PFSK-1 (cell line): ENCODE measurements around the gene SSU72.

Experiments used
- FOXP2 ChIP-seq: optimal IDR thresholded peaks from 2 replicates; pipeline ENCODE3; 2011; ENCODE audit warnings: borderline replicate concordance, control low read depth, inconsistent platforms; ENCODE audit not compliant: insufficient read depth; ENCODE audit errors: extremely low read length, extremely low read depth
- POLR2AphosphoS5 ChIP-seq: IDR thresholded peaks from 2 replicates; pipeline ENCODE4 v1.6.1; 2012; ENCODE audit warnings: low read depth, mild to moderate bottlenecking, control low read depth, low read length, moderate library complexity
- SIN3A ChIP-seq: IDR thresholded peaks from 2 replicates; pipeline ENCODE4 v1.6.1; 2012; ENCODE audit warnings: mild to moderate bottlenecking, low read length, moderate library complexity, borderline replicate concordance; ENCODE audit not compliant: insufficient read depth
- TAF1 ChIP-seq: IDR thresholded peaks from 2 replicates; pipeline ENCODE4 v1.6.1; 2012; ENCODE audit warnings: low read length, control low read depth, borderline replicate concordance; ENCODE audit not compliant: insufficient read depth
- TF ChIP-seq, protein P1 (sequence below), 2 experiments: IDR thresholded peaks; 2 replicates each; pipeline versions ENCODE4 v1.6.1 to v1.8.0; 2011 to 2012; ENCODE audit warnings: low read depth in 2 of 2, low read length in 2 of 2, control low read depth in 1 of 2, inconsistent platforms in 1 of 2, mild to moderate bottlenecking in 1 of 2, moderate library complexity in 1 of 2; ENCODE audit not compliant: insufficient read depth in 1 of 2

SSU72 gene

DNA sequence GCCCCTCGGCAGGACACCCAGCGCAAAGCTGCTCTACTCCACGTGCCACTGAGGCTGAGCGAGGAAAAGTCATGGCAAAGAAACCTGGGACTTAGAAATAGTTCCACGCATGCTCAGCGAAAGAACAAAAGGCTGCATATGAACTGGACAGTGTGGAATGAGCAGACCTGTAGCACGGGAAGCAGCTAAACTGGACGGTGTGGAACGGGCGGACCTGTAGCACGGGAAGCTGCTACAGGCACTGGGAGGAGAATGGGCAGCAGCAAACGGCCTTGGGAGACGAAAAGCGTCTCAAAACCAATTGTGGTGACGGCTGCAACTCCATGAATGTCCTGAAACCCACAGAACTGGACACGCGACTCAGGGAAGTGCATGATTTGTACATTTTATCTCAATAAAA lies 15.6 kb downstream of the SSU72 start:
- TF ChIP-seq TAF1 (no peak), FOXP2 (no peak), POLR2AphosphoS5 (no peak; the same call in 1 of the 2 replicates), SIN3A (no peak)
- TF ChIP-seq, protein P1, sequence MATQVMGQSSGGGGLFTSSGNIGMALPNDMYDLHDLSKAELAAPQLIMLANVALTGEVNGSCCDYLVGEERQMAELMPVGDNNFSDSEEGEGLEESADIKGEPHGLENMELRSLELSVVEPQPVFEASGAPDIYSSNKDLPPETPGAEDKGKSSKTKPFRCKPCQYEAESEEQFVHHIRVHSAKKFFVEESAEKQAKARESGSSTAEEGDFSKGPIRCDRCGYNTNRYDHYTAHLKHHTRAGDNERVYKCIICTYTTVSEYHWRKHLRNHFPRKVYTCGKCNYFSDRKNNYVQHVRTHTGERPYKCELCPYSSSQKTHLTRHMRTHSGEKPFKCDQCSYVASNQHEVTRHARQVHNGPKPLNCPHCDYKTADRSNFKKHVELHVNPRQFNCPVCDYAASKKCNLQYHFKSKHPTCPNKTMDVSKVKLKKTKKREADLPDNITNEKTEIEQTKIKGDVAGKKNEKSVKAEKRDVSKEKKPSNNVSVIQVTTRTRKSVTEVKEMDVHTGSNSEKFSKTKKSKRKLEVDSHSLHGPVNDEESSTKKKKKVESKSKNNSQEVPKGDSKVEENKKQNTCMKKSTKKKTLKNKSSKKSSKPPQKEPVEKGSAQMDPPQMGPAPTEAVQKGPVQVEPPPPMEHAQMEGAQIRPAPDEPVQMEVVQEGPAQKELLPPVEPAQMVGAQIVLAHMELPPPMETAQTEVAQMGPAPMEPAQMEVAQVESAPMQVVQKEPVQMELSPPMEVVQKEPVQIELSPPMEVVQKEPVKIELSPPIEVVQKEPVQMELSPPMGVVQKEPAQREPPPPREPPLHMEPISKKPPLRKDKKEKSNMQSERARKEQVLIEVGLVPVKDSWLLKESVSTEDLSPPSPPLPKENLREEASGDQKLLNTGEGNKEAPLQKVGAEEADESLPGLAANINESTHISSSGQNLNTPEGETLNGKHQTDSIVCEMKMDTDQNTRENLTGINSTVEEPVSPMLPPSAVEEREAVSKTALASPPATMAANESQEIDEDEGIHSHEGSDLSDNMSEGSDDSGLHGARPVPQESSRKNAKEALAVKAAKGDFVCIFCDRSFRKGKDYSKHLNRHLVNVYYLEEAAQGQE (IDR thresholded peaks at IDR 0.05; ENCODE audit: insufficient read depth in 1 of 2, low read depth in 2 of 2, low read length in 2 of 2) = no peak

DNA sequence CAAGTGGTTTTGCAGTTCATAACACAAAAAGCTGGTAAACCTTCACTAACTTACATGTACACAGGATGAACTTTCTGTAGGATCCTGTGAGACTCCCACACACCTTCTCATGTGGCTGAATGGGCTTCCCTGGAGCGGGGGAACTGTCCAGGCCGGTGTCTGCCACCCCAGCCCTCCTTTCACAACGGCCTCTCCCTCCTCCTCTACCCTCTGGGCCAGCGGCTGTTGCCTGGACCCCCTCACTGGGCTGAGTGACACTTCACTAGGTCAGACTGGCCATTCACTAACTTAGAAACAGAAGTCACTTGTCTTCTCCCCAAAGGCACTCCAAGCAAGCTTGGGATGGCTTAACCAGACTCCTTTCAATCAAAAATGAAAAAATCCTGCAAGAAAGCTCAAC lies 16.1 kb downstream of the SSU72 start:
- no peak; the same call in 1 of the 2 replicates for TF ChIP-seq POLR2AphosphoS5
- no peak for TF ChIP-seq TAF1
- no peak for TF ChIP-seq FOXP2
- no peak for TF ChIP-seq SIN3A
- TF ChIP-seq, protein P1 (IDR thresholded peaks at IDR 0.05; ENCODE audit: insufficient read depth in 1 of 2, low read depth in 2 of 2, low read length in 2 of 2) = no peak

DNA sequence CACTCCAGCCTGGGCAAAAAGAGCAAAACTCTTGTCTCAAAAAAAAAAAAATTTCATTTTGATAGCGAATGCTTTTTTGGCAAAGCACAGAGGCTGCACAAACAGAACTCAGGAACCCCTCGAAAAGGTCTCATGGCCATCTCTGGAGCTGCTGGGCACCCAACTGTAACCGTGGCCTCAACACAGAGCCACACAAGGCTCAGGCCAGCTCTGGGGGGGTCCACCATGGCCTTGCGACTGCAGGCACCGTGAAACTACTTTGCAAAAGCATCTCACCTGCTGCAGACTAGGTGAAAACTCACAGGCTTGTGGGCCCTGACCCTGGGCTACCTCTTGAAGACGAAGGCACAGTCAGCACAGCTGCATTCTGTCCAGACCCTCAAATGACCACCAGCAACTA lies 18.2 kb downstream of the SSU72 start:
- no peak for TF ChIP-seq FOXP2
- no peak for TF ChIP-seq SIN3A

DNA sequence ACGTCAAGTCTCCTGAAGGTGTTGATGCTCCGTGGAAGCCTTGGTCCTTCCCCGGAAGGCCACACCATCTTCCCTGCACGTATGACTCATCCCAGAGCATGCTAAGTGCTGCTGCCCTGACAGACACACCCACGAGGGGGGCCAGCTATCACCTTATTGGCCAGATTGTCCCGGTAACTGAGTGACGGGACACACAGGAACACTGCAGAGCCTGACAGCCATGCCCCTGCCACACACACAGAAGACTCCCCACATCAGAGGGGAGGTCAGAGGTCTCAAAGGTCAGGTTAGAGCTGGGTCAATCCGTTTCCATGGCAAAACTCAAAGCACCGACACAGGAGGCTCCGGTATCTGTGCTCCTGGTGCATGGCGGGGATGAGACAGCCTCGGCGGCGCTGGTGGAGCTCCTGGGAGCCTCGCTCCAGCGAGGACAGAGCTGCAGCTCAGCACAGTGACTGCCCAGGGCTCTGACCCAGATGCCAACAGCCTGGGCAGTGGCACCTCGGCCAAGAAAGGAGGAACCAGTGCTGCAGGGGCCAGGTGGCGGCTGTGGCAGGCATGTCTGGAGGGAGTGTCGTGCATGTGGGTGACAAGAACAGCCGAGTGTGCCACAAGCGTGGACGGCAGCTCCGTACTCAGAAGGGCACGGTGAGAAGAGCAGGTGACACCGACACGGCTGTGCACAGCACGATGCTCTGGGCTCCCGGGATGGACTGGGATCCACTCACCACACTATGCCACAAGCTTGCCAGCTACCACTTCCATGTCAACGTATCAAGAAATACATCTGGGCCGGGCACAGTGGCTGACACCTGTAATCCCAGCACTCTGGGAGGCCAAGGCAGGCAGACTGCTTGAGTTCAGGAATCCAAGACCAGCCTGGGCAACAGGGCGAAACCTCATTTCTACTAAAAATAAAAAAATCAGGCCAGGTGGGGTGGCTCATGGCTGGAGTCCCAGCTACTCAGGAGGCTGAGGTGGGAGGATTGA lies 19.4 kb downstream of the SSU72 start:
- peak; percentile 41; the same call in 1 of the 2 replicates for TF ChIP-seq SIN3A
- TF ChIP-seq, protein P1 (IDR thresholded peaks at IDR 0.05; ENCODE audit: insufficient read depth in 1 of 2, low read depth in 2 of 2, low read length in 2 of 2) = no peak
- no peak for TF ChIP-seq TAF1
- peak; percentile 39; the same call in 1 of the 2 replicates for TF ChIP-seq POLR2AphosphoS5
- peak; percentile 49 for TF ChIP-seq FOXP2

DNA sequence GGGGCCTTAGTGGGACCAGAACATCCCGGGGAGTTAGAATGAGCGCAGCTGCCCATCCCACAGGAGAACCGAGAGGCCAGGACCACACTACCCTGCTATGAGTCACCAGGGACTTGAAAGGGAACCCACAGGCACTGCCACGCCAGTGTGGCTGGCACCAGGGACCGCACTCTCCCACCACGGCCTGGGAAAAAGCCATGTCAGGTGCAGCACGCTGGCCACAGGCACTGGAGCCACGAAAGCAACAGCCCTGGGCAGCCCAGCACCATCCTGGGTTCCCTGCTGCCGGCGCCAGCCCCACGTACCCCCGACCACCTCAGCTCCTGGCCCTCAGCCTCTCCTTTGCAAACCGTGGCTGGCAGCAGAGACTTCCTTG lies 20.1 kb downstream of the SSU72 start:
- TF ChIP-seq POLR2AphosphoS5 = no peak
- TF ChIP-seq, protein P1 (IDR thresholded peaks at IDR 0.05; ENCODE audit: insufficient read depth in 1 of 2, low read depth in 2 of 2, low read length in 2 of 2) = no peak
- TF ChIP-seq SIN3A = no peak
- no peak for TF ChIP-seq FOXP2
- no peak for TF ChIP-seq TAF1
